SH-SY5Y (cell line): ENCODE measurements around the gene STAC.

Source experiments
- GATA2 ChIP-seq: IDR thresholded peaks from 2 replicates; pipeline ENCODE4 v1.6.1; 2011; ENCODE audit warnings: mild to moderate bottlenecking, low read depth, low read length
- GATA3 ChIP-seq: IDR thresholded peaks from 2 replicates; pipeline ENCODE4 v1.6.1; 2011; ENCODE audit warnings: low read depth, mild to moderate bottlenecking, low read length, moderate library complexity

Gene STAC

GRCh38 chr3:36397841-36398240 lies 17.5 kb downstream of the STAC start:
- TF ChIP-seq GATA2 (no peak), GATA3 (no peak)

GRCh38 chr3:36399933-36400332 lies 19.6 kb downstream of the STAC start:
- no peak for TF ChIP-seq GATA3
- no peak for TF ChIP-seq GATA2

GRCh38 chr3:36401056-36401455 lies 20.8 kb downstream of the STAC start:
- TF ChIP-seq GATA2 (no peak), GATA3 (no peak)

GRCh38 chr3:36403661-36404060 lies 23.4 kb downstream of the STAC start:
- no peak for TF ChIP-seq GATA3
- no peak for TF ChIP-seq GATA2

- TF ChIP-seq GATA2: no peak
Observed at GRCh38 chr3:36405190-36405589, 24.9 kb downstream of the STAC start.

GRCh38 chr3:36408146-36408545 lies 27.8 kb downstream of the STAC start:
- TF ChIP-seq GATA2 (no peak), GATA3 (no peak)

GRCh38 chr3:36409862-36410261 lies 29.6 kb downstream of the STAC start:
- no peak for TF ChIP-seq GATA3
- no peak for TF ChIP-seq GATA2

GRCh38 chr3:36411587-36411986 lies 31.3 kb downstream of the STAC start:
- TF ChIP-seq GATA2: no peak
- no peak for TF ChIP-seq GATA3

- TF ChIP-seq GATA3: no peak
- TF ChIP-seq GATA2: no peak
Observed at GRCh38 chr3:36416599-36416998, 36.3 kb downstream of the STAC start.

GRCh38 chr3:36417237-36417636 lies 36.9 kb downstream of the STAC start:
- TF ChIP-seq GATA2 (no peak), GATA3 (no peak)

- TF ChIP-seq GATA2 (no peak), GATA3 (no peak)
Observed at GRCh38 chr3:36418296-36418695, 38.0 kb downstream of the STAC start.

- TF ChIP-seq GATA2: no peak
- TF ChIP-seq GATA3: no peak
Observed at GRCh38 chr3:36428445-36428844, 48.1 kb downstream of the STAC start.

- no peak for TF ChIP-seq GATA3
- TF ChIP-seq GATA2: no peak
Observed at GRCh38 chr3:36429986-36430485, 49.7 kb downstream of the STAC start.

GRCh38 chr3:36433511-36433910 lies 53.2 kb downstream of the STAC start:
- TF ChIP-seq GATA2: no peak
- TF ChIP-seq GATA3: no peak

GRCh38 chr3:36434687-36435426 lies 54.6 kb downstream of the STAC start:
- no peak; the same call in 1 of the 2 replicates for TF ChIP-seq GATA2
- no peak for TF ChIP-seq GATA3
